Hepatocyte (in vitro differentiated cells): ENCODE data around the gene SYDE1.

Experiments used
- EZH2 ChIP-seq: fragments of 200-600 bp; sonication (generic); IDR thresholded peaks from 2 replicates; pipeline ENCODE4 v1.6.1; 2016; ENCODE audit warnings: antibody characterized with exemption, mild to moderate bottlenecking, borderline replicate concordance
- EZH2phosphoT487 ChIP-seq: fragments of 200-600 bp; sonication (generic); IDR thresholded peaks from one replicate; pipeline ENCODE4 v1.6.1; 2018; ENCODE audit warnings: antibody characterized with exemption, mild to moderate bottlenecking, low read depth, moderate library complexity; ENCODE audit not compliant: unreplicated experiment, severe bottlenecking
- TF ChIP-seq, protein P1 (sequence below): fragments of 200-600 bp; sonication (generic); IDR thresholded peaks from 2 replicates; pipeline ENCODE4 v1.5.1; 2016; ENCODE audit warnings: antibody characterized with exemption, mild to moderate bottlenecking; ENCODE audit not compliant: poor library complexity

DNA sequence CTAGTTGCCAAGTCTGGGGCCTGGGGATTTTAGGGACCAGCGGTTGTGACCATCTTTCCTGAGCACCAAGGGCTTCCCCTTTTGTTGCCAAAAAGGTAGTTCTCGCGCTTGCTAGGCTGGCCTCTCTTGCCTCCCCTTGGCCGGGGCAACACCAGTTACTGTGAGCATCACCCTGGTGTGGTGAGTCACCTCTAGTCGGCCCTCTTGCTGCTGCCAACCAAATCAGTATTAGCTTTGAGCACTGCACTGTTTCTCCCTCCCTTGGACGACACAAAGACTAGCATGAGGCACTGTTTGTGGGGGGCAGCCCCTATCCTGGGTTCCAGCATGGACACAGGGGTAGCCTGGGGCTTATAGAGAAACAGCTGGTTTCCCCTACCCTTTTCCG lies 6.9 kb downstream of the SYDE1 start:
- TF ChIP-seq, protein P1, sequence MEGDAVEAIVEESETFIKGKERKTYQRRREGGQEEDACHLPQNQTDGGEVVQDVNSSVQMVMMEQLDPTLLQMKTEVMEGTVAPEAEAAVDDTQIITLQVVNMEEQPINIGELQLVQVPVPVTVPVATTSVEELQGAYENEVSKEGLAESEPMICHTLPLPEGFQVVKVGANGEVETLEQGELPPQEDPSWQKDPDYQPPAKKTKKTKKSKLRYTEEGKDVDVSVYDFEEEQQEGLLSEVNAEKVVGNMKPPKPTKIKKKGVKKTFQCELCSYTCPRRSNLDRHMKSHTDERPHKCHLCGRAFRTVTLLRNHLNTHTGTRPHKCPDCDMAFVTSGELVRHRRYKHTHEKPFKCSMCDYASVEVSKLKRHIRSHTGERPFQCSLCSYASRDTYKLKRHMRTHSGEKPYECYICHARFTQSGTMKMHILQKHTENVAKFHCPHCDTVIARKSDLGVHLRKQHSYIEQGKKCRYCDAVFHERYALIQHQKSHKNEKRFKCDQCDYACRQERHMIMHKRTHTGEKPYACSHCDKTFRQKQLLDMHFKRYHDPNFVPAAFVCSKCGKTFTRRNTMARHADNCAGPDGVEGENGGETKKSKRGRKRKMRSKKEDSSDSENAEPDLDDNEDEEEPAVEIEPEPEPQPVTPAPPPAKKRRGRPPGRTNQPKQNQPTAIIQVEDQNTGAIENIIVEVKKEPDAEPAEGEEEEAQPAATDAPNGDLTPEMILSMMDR = no peak
- no peak for TF ChIP-seq EZH2phosphoT487
- TF ChIP-seq EZH2 = no peak
